GM12878 (cell line): ENCODE measurements around the gene SH2D7. TPM values are rescaled to one million over a fixed set of nuclear protein-coding genes. Genes with fewer than 3 reads are reported as not detected.

Experiments used
- ATAC-seq: fragments of 200-7000 bp; cut with Tn5 transposase; 3 replicates; pipeline ENCODE4 v1.9.1; 2020; ENCODE audit warnings: mild to moderate bottlenecking, moderate library complexity
- BruUV-seq: library from RNA; stranded (reverse); fragments of 400-500 nt; replicated peaks from 2 replicates; lab custom pipeline; 2021; lab: Mats Ljungman, UMichigan
- CTCF ChIA-PET: fragments of 300-600 bp; sonication (Branson Sonifier 250); formaldehyde crosslinking; extraction: SDS; loops from one replicate; lab custom pipeline; 2021; ENCODE audit warnings: inconsistent platforms; lab: Yijun Ruan, JAX
- POLR2A ChIA-PET: fragments of 350-600 bp; formaldehyde crosslinking; extraction: SDS; loops from one replicate; lab custom pipeline; 2021; ENCODE audit warnings: inconsistent platforms; lab: Charles Lee
- RAD21 ChIA-PET: fragments of 300-600 bp; sonication (Branson Sonifier 250); formaldehyde crosslinking; loops from one replicate; lab custom pipeline; 2023; ENCODE audit warnings: antibody characterized with exemption; ENCODE audit not compliant: unreplicated experiment; lab: Charles Lee
- SMC1A ChIA-PET: fragments of 300-600 bp; sonication (Branson Sonifier 250); formaldehyde crosslinking; loops from one replicate; lab custom pipeline; 2023; ENCODE audit not compliant: unreplicated experiment, uncharacterized antibody; lab: Charles Lee
- DNase-seq: peaks from one replicate; pipeline ENCODE4 v3.0.0-alpha.2; 2011; ENCODE audit warnings: low read depth, low spot score
- FAIRE-seq: peaks from 3 replicates; lab custom pipeline; 2011; peaks lifted over from hg19 to GRCh38; lab: Jason Lieb, UNC
- H2AFZ ChIP-seq: 2 replicates; pipeline ENCODE4 v1.6.0; 2011; ENCODE audit warnings: low read depth, low read length, control low read depth; ENCODE audit not compliant: control insufficient read depth
- H3K27ac ChIP-seq: 2 replicates; pipeline ENCODE4 v1.5.1; 2011; ENCODE audit warnings: control low read depth; ENCODE audit not compliant: control insufficient read depth, insufficient read depth
- H3K27me3 ChIP-seq, 2 experiments: replicated peaks in 1 of 2; 2 replicates each; pipeline versions ENCODE4 v1.6.0 to v1.6.1; 2011; ENCODE audit warnings: low read length in 1 of 2; ENCODE audit not compliant: control insufficient read depth in 2 of 2, insufficient read depth in 2 of 2
- H3K36me3 ChIP-seq, 2 experiments: 2 replicates each; pipeline ENCODE4 v1.5.1; 2011; ENCODE audit warnings: low read length in 1 of 2; ENCODE audit not compliant: control insufficient read depth in 2 of 2, insufficient read depth in 2 of 2
- H3K4me1 ChIP-seq: 2 replicates; pipeline ENCODE4 v1.6.1; 2011; ENCODE audit warnings: mild to moderate bottlenecking, low read length, moderate library complexity, mixed read lengths; ENCODE audit not compliant: control insufficient read depth, insufficient read depth
- H3K4me2 ChIP-seq: 2 replicates; pipeline ENCODE4 v1.6.0; 2011; ENCODE audit warnings: control low read depth; ENCODE audit not compliant: control insufficient read depth, insufficient read depth
- H3K4me3 ChIP-seq: fragments of 200-600 bp; sonication (generic); 2 replicates; pipeline ENCODE4 v1.5.1; 2016
- H3K79me2 ChIP-seq: 2 replicates; pipeline ENCODE4 v1.6.0; 2011; ENCODE audit warnings: low read length; ENCODE audit not compliant: control insufficient read depth, insufficient read depth
- H3K9ac ChIP-seq: 2 replicates; pipeline ENCODE4 v1.8.0; 2011; ENCODE audit warnings: low read length, control low read depth, mixed read lengths; ENCODE audit not compliant: control insufficient read depth, insufficient read depth
- H3K9me3 ChIP-seq: replicated peaks from 3 replicates; pipeline ENCODE4 v1.5.1; 2011; ENCODE audit warnings: mild to moderate bottlenecking, low read length; ENCODE audit not compliant: control insufficient read depth, insufficient read depth
- H4K20me1 ChIP-seq: 2 replicates; pipeline ENCODE4 v1.6.0; 2011; ENCODE audit not compliant: control insufficient read depth, insufficient read depth
- EED ChIP-seq: sonication (generic); IDR thresholded peaks from 2 replicates; pipeline ENCODE4 v1.6.1; 2016; ENCODE audit warnings: antibody characterized with exemption, low read depth
- SIN3A ChIP-seq: IDR thresholded peaks from 2 replicates; pipeline ENCODE4 v1.6.1; 2012; ENCODE audit warnings: low read depth, low read length, improper control_type of control experiment
- SREBF2 ChIP-seq: IDR thresholded peaks from 2 replicates; pipeline ENCODE4 v1.6.1; 2012; ENCODE audit warnings: mild to moderate bottlenecking, low read length
- WGBS: methylation state at CpG from one replicate; pipeline ENCODE4 v1.1.6; 2016; ENCODE audit warnings: low lambda C conversion rate; ENCODE audit not compliant: insufficient replicate concordance, insufficient coverage; ENCODE audit errors: missing lambda C conversion rate; 5-methylcytosine and 5-hydroxymethylcytosine counted together
- in situ Hi-C: fragments of 300-500 bp; cut with MboI; formaldehyde crosslinking; loops from 9 replicates; pipeline ENCODE4 v1.14.3; 2018; ENCODE audit warnings: mixed read lengths
- intact Hi-C: fragments of 100-400 bp; cut with micrococcal nuclease; formaldehyde crosslinking; loops from one replicate; pipeline ENCODE4 v1.14.2; 2022; ENCODE audit not compliant: unreplicated experiment
- polyA plus RNA-seq, 11 experiments: library from polyadenylated mRNA; depleted of rRNA in 4 of 11; unstranded in 6 of 11; stranded (reverse) in 5 of 11; fragments of >200 nt; fragmentation: Nextera tagmentation in 4 of 11; fragmentation: Illumina TruSeq in 1 of 11; extraction: Ambion mirVana in 4 of 11; extraction: Trizol in 1 of 11; gene quantifications; 1 replicate in 1 of 11; 2 replicates in 10 of 11; pipeline versions ENCODE4 v1.2.1 to v1.2.3, GENCODE V29; 2011 to 2016; ENCODE audit warnings: inconsistent platforms in 2 of 11, missing spikeins in 2 of 11, low read depth in 1 of 11
- total RNA-seq, 4 experiments: library from RNA; depleted of rRNA in 3 of 4; stranded (reverse); fragments of >200 nt in 3 of 4; fragmentation: Illumina TruSeq in 1 of 4; extraction: Trizol in 1 of 4; gene quantifications; 2 replicates each; pipeline versions ENCODE4 v1.2.1 to v1.2.3, GENCODE V29; 2013 to 2021

SH2D7 gene
- total and polyA plus RNA-seq, 10 of the 15 experiments (the other 5 are each of a cell fraction or from before 2014, with no cell fraction given), result 0.04 to 0.06 TPM; not detected in 8

DNA sequence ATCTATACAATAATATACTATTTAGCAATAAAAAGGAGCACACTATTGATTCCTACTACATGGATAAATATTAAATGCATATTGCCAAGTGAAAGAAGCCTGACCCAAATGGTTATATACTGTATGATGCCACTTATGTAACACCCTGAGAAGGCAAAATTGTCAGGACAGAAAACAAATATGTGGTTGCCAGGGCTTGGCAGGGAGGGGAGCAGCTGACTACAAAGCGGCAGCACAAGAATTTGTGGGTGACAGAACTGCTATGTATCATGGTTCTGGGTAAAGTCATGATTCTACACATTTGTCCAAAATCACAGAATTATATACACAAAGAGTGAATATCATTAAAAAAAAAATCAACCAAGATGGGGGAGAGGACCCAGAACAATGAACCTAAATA lies 37.4 kb upstream of the SH2D7 start:
- H3K4me2 ChIP-seq, result no peak overlapping the region
- WGBS, result 88% methylated on average over 1 of the region's 1 CpG
- H3K9me3 ChIP-seq, result no peaks in the 10 kb centered on the region
- in situ Hi-C loops, result no loop called here
- ATAC-seq, result no peak
- peaks cover 53% of the 10 kb centered on the region for H3K79me2 ChIP-seq
- no peak for FAIRE-seq
- SMC1A ChIA-PET, result interaction anchor here (0.9 to 14.4 kb wide), 6 partner anchors 8 to 36 kb away, joined by 3 to 305 read pairs (median 7); no protein-coding TSS in a partner anchor
- DNase-seq, result no peak
- H3K4me3 ChIP-seq, result no peak overlapping the region
- H3K9ac ChIP-seq, result no peak overlapping the region
- peaks cover 71% of the 10 kb centered on the region for H3K4me1 ChIP-seq
- CTCF ChIA-PET, result interaction anchor here (1.1 to 9.1 kb wide), 5 partner anchors 8 to 55 kb away, joined by 3 to 158 read pairs (median 4); partner anchors contain the start of gene TBC1D2B
- no peak for TF ChIP-seq SIN3A
- TF ChIP-seq, all 136 proteins: peak for 0
- intact Hi-C loops, result no loop called here
- Histone ChIP-seq H3K27me3 (no peaks in the 10 kb centered on the region), H3K27ac (no peak overlapping the region), H4K20me1 (no peaks in the 10 kb centered on the region), H2AFZ (no peak overlapping the region), H3K36me3 (peaks cover 5 to 14% of the 10 kb centered on the region in 2 experiments)
- ChIA-PET POLR2A (interaction anchor here (1.2 to 6.0 kb wide), 3 partner anchors 8 to 19 kb away, joined by 3 to 79 read pairs (median 6); no protein-coding TSS in a partner anchor), RAD21 (interaction anchor here (1.2 to 9.0 kb wide), 3 partner anchors 14 to 53 kb away, joined by 3 to 170 read pairs (median 5); no protein-coding TSS in a partner anchor)
- no TSS peak for BruUV-seq

DNA sequence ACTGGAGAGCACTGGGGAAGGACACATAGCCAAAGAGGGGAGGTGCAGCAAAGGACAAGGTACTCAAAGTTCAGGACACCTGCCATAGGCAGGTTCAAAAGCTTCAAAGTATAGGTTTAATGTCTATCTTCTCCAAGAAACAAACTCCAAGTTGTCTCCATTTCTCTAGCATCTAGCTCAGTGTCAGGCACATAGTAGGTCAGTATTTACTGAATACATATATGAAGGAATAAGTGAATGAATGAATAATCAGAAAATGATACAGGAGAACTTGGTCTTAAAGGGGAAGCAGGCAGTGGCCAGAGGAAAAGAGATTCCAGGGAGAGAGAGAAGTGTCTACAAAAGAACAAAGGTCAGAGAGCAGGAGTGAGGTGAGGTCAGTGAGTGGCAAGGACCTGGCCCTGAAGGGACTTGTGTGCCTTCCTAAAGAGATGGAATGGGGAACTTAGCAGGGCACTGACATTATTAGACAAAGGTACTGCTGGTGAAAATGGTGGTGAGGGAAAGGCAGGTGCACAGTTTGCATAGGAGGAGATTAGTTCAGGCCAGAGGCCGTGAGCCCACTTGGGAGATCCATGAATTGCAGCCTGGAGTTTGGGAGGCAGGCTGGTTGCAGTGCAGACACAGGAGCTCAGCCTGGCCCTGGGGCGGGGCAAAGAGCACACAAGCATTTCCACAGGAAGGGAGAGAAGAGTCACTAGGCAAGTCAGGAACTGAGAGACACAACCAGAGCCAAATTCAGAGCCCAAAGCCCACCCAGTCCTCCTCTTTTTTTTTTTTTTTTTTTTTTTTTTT lies 36.2 kb upstream of the SH2D7 start:
- intact Hi-C loops (no loop called here), in situ Hi-C loops (no loop called here)
- Histone ChIP-seq H3K36me3 (peaks cover 5 to 11% of the 10 kb centered on the region in 2 experiments; a peak in 3 of 4 replicates), H3K4me3 (no peak overlapping the region), H3K4me2 (peak overlapping the region; percentile 59), H3K9me3 (no peaks in the 10 kb centered on the region), H3K27ac (peak overlapping the region; percentile 57), H3K4me1 (peaks cover 69% of the 10 kb centered on the region), H4K20me1 (no peaks in the 10 kb centered on the region), H3K9ac (no peak overlapping the region), H3K27me3 (no peaks in the 10 kb centered on the region), H3K79me2 (peaks cover 64% of the 10 kb centered on the region), H2AFZ (no peak overlapping the region)
- no TSS peak for BruUV-seq
- FAIRE-seq (no peak), DNase-seq (no peak), ATAC-seq (peak; percentile 43)
- TF ChIP-seq SREBF2 (no peak), EED (0 out of 2 replicates have a peak, but pooled peaks have one; percentile 24)
- RAD21 ChIA-PET, result interaction anchor here (1.3 to 9.0 kb wide), 6 partner anchors 8 to 49 kb away, joined by 3 to 170 read pairs (median 5); no protein-coding TSS in a partner anchor
- 42% methylated on average over 2 of the region's 2 CpGs for WGBS
- SMC1A ChIA-PET, result interaction anchor here (0.5 to 8.1 kb wide), 7 partner anchors 7 to 546 kb away, joined by 3 to 119 read pairs (median 8); no protein-coding TSS in a partner anchor
- POLR2A ChIA-PET, result interaction anchor here (0.7 to 2.3 kb wide), 4 partner anchors 10 to 27 kb away, joined by 3 to 6 read pairs (median 4); no protein-coding TSS in a partner anchor
- CTCF ChIA-PET, result interaction anchor here (0.6 to 8.2 kb wide), 6 partner anchors 9 to 146 kb away, joined by 3 to 87 read pairs (median 4); no protein-coding TSS in a partner anchor
